GM19099 (cell line): ENCODE results near the gene OPTN.

ENCODE experiments used
- POLR2A ChIP-seq: IDR thresholded peaks from 3 replicates; pipeline ENCODE4 v1.6.1; 2011; ENCODE audit warnings: low read depth; ENCODE audit not compliant: insufficient read length; ENCODE audit errors: extremely low read depth

Gene OPTN

GRCh38 chr10:13099666-13100348 lies at the start of gene OPTN:
Gene OPTN (plus strand): TSS chr10:13100163. CDS start chr10:13109123, 8,960 bp downstream.
- peak; percentile 57 for TF ChIP-seq POLR2A

- TF ChIP-seq POLR2A: no peak
Measured at GRCh38 chr10:13051126-13051694, 48.8 kb upstream of the OPTN start.

GRCh38 chr10:13053794-13054462 lies 46.0 kb upstream of the OPTN start:
- no peak for TF ChIP-seq POLR2A

- TF ChIP-seq POLR2A: no peak
Measured at GRCh38 chr10:13054844-13055243, 45.1 kb upstream of the OPTN start.

- TF ChIP-seq POLR2A: no peak
Measured at GRCh38 chr10:13056456-13057077, 43.4 kb upstream of the OPTN start.

GRCh38 chr10:13062803-13063202 lies 37.2 kb upstream of the OPTN start:
- TF ChIP-seq POLR2A: no peak

- TF ChIP-seq POLR2A: no peak
Measured at GRCh38 chr10:13066527-13066926, 33.4 kb upstream of the OPTN start.

GRCh38 chr10:13067431-13067830 lies 32.5 kb upstream of the OPTN start:
- TF ChIP-seq POLR2A: no peak

- no peak for TF ChIP-seq POLR2A
Measured at GRCh38 chr10:13068071-13068470, 31.9 kb upstream of the OPTN start.

GRCh38 chr10:13068484-13068883 lies 31.5 kb upstream of the OPTN start:
- no peak for TF ChIP-seq POLR2A

GRCh38 chr10:13072339-13072738 lies 27.6 kb upstream of the OPTN start:
- TF ChIP-seq POLR2A: no peak

- TF ChIP-seq POLR2A: no peak
Measured at GRCh38 chr10:13074563-13075451, 25.2 kb upstream of the OPTN start.

- no peak for TF ChIP-seq POLR2A
Measured at GRCh38 chr10:13078912-13079775, 20.8 kb upstream of the OPTN start.

GRCh38 chr10:13079776-13080050 lies 20.2 kb upstream of the OPTN start:
- TF ChIP-seq POLR2A: no peak
